G401 (cell line): Measurements from ENCODE around the gene RUSC2. TPM values are rescaled to one million over a fixed set of nuclear protein-coding genes. Genes with fewer than 3 reads are reported as not detected.
A peak's percentile ranks its signal among the peaks of the same experiment; 100 is the strongest.
"Not testable (repeated sequence)": the region's sequence is repeated elsewhere in the genome, so short reads cannot be mapped to it uniquely, and the experiment has no call there.

Source experiments
- DNase-seq: peaks from one replicate; pipeline ENCODE4 v3.0.0-alpha.2; 2015; ENCODE audit warnings: low spot score
- in situ Hi-C: cut with HindIII; loops from 2 replicates; pipeline ENCODE4 v1.10.0; 2016; ENCODE audit warnings: low sequenced_read_pairs, mixed read lengths
- total RNA-seq: library from RNA; depleted of rRNA; stranded (reverse); fragments of >200 nt; shearing (Covaris generic); gene quantifications from 2 replicates; pipeline ENCODE4 v1.2.3, GENCODE V29; 2014; rRNA removed

Gene RUSC2
- total RNA-seq, 1 experiment from 2014 or later, result 18.6 TPM

DNA sequence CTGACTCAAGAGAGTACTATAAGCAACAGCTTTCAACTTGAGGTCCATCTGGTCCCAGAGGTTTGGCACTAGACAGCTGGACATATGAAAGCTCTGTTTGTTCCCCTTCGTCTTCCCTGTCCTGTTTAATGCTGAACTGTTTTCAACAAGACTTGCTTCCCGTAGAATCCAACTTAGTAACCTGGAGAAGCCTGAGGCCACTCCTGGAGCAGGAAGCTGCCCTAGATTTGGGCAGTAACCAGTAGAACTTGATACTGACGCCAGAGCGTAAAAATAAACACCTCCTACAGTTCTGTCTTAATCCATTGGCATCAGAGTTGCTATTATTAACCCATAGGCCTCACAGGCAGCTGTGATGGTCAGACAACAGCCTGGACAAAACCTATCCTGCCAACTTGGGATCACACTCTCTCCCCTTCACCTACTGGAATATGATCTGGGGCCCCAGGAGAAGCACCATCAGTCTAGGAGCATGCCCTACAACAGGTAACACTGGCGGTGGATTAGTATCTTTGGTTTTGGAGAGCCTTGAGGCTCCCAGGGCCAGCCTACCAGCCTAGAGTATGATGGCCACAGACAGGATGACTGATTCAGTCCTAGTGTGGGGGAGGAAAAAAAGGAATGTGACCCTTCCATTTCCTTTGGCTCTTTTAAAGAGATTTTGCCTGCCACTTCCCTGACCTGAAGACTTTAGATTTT, 29.2 kb downstream of the RUSC2 start:
- DNase-seq, result peak; percentile 51
- in situ Hi-C loops, result no loop called here

DNA sequence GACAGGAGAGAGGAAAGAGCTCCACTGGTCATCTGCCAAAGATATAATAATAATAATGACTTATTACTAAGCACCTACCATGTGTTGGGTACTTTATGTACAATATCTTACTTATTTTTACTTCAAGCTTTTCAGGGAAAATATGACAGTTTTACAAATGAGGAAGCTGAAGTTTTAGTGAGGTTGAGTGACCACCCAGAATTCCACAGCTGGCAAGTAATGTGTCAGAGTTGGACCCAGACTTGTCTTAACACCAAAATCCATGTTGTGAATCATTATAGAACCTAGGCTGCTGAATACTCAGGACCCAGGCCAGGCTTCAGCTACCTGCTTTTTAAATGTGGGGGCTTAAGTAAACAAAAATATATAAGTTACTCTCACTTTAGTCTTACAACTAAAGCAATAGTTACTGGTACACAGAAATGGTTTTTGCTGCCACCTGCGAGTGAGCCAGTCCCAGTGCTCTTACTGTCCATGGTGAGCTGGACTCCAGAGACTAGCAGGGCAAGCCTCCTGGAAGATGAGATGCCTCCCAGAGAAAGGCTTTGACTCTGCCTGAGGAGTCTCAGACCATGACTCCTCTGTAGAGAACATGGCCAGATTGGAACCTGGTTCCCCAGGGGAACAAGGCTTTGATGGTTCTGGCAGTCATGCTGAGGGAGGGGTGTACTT, 29.9 kb downstream of the RUSC2 start:
- DNase-seq, result no peak
- in situ Hi-C loops, result no loop called here

GRCh38 chr9:35520364-35520710, 30.4 kb downstream of the RUSC2 start:
- DNase-seq, result peak; percentile 23
- in situ Hi-C loops, result no loop called here

DNA sequence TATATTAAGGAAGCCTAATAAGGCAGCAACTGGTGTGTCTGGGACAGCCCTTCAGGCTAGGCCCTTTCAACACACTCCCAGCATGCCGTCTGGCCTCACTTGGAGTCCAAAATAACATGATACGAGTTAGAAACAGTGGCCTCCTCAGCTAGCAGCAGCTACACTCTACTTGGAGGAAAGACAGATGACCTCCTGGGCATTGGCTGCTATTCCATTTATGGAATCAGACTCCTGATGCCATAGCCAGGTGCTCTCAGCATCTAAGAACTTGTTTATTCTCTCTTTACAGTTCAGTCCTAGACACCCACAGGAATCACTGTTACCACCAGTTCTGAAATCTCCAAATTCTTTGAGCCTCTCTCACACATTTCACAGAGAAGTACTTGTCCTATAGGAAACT, 31.8 kb downstream of the RUSC2 start:
- peak; percentile 66 for DNase-seq
- in situ Hi-C loops, result no loop called here

GRCh38 chr9:35522187-35522586, 32.3 kb downstream of the RUSC2 start:
- in situ Hi-C loops, result no loop called here
- DNase-seq, result no peak

DNA sequence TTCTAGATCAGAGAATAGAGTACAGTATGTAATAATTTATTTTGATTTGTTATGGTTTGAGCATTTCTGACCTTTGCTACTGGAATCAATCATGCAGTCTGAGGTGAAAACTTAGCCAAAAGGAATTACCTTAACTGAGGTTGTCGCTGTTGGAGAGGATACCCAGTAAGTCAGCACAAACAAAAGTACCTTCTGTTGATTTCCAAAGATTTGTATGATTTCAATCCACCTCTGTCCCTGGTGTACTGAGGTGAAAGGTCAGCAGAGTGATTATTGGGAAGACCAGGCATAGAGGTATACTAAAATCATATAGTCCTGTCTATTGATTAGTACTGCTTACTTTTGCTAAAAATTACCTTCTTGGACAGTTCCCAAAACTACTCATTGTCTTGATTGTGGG, 32.8 kb downstream of the RUSC2 start:
- DNase-seq, result no peak

GRCh38 chr9:35523556-35523955, 33.6 kb downstream of the RUSC2 start:
- in situ Hi-C loops, DNase-seq: not testable (repeated sequence)

More for the DNA sequence above, 32.8 kb downstream of the RUSC2 start:
- in situ Hi-C loops, result no loop called here

GRCh38 chr9:35526087-35526801, 36.3 kb downstream of the RUSC2 start:
- DNase-seq, result no peak
- in situ Hi-C loops, result no loop called here

DNA sequence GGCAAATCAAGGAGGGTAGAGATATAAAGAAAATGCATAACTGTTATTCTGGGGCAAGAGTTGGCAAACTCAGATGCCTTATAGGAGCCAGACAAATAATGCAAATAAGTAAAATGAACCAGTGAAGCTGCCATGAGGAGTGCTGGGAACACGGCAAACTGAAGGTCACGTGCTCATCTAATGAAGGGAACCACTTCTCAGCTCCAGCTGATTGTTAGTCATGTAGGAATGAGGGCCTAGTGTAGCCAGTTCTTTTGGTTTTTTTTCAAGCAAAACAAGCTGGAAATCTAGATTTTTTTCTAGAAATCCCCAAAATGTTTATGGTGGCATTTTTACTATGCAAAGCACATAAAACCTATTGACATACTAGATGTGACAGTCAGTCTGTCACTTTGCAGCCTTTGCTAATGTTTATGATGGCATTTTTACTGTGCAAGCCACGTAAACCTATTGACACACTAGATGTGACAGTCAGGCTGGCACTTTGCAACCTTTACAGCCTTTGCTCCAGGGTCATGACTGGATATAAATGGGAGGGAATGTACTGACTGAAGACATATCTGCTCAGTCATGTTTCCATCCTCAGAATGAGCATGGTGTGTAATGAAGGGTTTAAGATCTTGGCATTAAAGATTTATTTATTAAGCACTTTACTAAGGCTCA, 39.4 kb downstream of the RUSC2 start:
- in situ Hi-C loops, result no loop called here
- DNase-seq, result no peak

GRCh38 chr9:35533398-35533797, 43.5 kb downstream of the RUSC2 start:
- in situ Hi-C loops, result no loop called here

GRCh38 chr9:35534921-35535320, 45.0 kb downstream of the RUSC2 start:
- DNase-seq, in situ Hi-C loops: not testable (repeated sequence)

More at GRCh38 chr9:35533398-35533797, 43.5 kb downstream of the RUSC2 start:
- no peak for DNase-seq

GRCh38 chr9:35537913-35538312, 48.0 kb downstream of the RUSC2 start:
- no peak for DNase-seq
- in situ Hi-C loops, result no loop called here

DNA sequence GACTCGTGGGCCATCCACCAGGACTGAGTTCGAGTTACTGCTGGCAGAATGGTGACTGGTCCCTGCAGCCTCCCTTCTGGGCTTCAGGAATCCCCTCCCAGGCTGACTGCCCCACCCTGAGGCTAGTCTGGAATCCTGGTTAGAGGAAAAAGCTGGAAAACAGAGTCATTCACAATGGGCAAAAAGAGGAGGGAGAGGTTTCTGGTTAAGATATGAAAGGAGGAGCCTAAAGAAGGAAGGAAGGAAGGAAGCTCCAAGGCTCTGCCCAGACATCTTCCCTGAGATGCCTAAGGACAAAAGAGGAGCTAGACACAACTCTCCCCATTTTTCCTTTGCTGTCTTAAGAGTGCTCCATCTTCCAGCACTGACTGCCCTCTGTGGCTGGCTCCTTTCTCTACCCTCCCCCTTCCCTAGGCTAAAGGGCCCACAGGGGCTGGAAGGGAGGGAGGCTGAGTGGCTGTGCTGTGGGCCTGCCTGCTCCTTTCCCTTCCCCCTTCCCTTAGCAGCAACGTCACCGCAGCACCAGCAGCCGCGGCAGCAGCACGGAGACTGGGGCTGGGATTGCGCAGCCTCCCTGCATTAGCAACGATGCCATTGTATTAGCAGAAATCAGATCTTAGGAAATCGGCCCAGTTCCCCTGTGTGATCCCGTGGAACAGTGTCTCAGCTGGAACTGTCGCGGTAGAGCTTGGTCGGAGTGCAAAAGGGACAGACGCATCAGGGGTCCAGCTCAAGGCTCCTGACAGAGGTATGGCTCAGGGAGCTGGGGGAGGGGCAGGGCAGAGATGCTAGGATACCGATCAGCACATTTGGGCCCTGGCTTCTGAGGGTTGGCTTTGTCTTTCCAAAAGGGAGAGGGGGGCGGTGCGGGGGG, 48.7 kb downstream of the RUSC2 start:
- DNase-seq, result peak; percentile 89
- in situ Hi-C loops, result no loop called here

Other genes with a start within 250 kb of the RUSC2 start
- gene TESK1, start 115.2 kb downstream of the RUSC2 start, total RNA-seq, result 8.0 and 9.9 TPM in 2 replicates
- 2.4 TPM in 1 of 2 replicates, not detected in the other for gene CD72, start 128.3 kb downstream of the RUSC2 start, total RNA-seq
- gene SIT1, start 160.8 kb downstream of the RUSC2 start, total RNA-seq, result not detected in 2 replicates
- 4,372 and 15,582 TPM in 2 replicates for gene RMRP, start 167.9 kb downstream of the RUSC2 start, total RNA-seq
- gene CCDC107, start 168.2 kb downstream of the RUSC2 start, total RNA-seq, result 7.6 and 19.3 TPM in 2 replicates
- gene ARHGEF39, start 175.1 kb downstream of the RUSC2 start, total RNA-seq, result 12.3 and 12.4 TPM in 2 replicates
- gene CA9, start 183.8 kb downstream of the RUSC2 start, total RNA-seq, result 0.86 TPM in 1 of 2 replicates, not detected in the other
- 439 and 442 TPM in 2 replicates for gene TPM2, start 199.8 kb downstream of the RUSC2 start, total RNA-seq
- 146 and 195 TPM in 2 replicates for gene TLN1, start 242.1 kb downstream of the RUSC2 start, total RNA-seq
- 40.3 and 46.0 TPM in 2 replicates for gene CREB3, start 242.6 kb downstream of the RUSC2 start, total RNA-seq